SHP77 treated with DMSO at 0.1 percent for 48 hours (cell line): ENCODE measurements around the gene CRACR2A.

ENCODE experiments used
- DNase-seq: peaks from one replicate; lab custom pipeline; 2025; lab: John Stamatoyannopoulos, UW

Gene CRACR2A

GRCh38 chr12:3565985-3566384 lies 186.9 kb downstream of the CRACR2A start:
- DNase-seq = no peak
